ENCODE data around the gene KRTCAP3.
"Not testable (repeated sequence)": the region's sequence is repeated elsewhere in the genome, so short reads cannot be mapped to it uniquely, and the experiment has no call there.

The KRTCAP3 gene, protein sequence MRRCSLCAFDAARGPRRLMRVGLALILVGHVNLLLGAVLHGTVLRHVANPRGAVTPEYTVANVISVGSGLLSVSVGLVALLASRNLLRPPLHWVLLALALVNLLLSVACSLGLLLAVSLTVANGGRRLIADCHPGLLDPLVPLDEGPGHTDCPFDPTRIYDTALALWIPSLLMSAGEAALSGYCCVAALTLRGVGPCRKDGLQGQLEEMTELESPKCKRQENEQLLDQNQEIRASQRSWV

DNA sequence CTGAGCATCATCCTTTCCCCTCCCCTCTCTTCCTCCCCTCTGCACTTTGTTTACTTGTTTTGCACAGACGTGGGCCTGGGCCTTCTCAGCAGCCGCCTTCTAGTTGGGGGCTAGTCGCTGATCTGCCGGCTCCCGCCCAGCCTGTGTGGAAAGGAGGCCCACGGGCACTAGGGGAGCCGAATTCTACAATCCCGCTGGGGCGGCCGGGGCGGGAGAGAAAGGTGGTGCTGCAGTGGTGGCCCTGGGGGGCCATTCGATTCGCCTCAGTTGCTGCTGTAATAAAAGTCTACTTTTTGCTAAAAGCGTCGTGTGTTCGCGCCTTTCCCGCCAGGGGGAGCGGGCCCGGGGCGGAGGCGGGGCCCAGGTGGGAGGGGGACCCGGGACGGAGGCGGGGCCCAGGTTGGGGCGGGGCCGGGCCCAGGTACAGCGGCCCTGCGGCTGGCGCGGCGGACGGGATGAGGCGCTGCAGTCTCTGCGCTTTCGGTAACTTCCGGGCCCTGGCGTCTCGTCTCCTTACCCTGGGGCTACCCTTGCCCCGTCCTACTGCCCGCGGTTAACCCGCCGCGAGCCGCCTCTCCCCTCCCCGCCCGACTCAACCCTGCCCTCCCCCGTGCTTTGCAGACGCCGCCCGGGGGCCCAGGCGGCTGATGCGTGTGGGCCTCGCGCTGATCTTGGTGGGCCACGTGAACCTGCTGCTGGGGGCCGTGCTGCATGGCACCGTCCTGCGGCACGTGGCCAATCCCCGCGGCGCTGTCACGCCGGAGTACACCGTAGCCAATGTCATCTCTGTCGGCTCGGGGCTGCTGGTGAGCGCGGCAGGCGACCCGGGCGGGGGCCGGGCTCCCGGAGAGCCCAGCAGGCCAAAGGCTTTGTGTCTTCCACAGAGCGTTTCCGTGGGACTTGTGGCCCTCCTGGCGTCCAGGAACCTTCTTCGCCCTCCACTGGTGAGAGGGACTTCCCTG lies at the start of gene KRTCAP3:
TSS of gene KRTCAP3 (plus strand) at position 424 of the 962 bp plus-strand sequence. CDS start at position 456, 32 bp downstream.
- DNase-seq, result peak; percentile 55

DNA sequence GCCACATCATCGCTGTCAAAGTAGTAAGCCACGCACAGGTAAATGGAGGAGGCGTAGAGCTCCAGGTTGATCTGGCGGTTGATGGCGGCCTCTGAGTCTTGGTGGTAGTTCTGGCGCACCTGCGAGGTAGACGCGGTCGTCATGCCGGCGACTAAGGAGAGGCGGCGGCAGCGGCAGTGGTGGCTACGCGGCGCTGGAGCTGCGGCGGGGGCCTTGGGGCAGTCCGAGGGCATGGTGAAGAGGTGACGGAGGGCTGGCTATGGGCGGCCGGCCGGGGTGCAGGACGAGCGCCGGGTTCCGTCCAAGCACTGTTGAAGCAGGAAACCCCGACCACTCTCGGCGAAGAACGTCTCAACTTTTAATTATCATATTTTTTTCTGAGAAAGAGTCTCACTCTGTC lies 49.0 kb upstream of the KRTCAP3 start:
- DNase-seq, result no peak

DNA sequence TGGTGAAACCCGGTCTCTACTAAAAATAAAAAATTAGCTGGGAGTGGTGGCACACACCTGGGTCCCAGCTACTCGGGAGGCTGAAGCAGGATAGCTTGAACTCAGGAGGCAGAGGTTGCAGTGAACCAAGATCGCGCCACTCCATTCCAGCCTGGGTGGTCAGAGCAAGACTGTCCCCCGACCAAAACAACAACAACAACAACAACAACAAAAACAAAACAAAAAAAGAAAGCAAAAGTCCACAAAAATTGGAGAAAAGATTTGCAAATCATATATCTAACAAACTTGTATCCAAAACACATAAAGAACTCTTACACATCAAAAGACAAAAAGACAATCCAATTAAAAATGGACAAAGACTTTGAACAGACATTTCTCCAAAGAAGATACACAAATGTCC lies 43.2 kb upstream of the KRTCAP3 start:
- DNase-seq, result no peak

DNA sequence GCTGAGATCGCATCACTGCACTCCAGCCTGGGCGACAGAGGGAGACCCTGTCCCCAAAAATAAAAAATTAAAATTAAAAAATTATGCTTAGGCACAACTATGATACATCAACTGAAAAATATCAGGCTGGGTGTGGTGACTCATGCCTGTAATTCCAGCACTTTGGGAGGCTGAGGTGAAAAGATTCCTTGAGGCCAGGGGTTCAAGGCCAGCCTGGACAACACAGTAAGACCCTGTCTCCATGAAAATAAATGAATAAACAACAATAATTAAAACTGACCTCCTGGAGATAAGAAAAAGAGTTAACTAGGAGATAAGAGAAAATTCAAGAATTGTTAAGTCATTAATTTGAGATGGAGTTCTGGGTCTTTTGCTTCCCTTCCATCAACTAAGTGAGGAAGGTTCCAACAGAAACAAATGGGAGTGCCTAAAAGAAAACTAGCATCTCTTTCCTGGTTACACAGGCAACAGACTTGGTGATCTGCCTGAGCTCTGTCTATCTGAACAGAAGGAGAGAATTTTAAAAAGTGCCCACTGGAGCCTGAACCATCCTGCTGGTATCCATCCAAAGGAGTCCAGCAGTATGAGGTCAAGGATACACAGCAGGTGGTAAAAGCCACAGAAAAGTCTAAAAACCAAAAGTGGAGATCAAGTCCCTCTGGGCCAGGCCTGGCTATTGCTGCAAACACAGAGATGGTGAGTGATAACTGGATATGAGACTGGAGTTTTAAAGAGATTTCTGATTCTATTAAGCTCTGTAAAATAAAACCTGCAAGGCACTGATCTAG lies 41.6 kb upstream of the KRTCAP3 start:
- DNase-seq, result no peak

DNA sequence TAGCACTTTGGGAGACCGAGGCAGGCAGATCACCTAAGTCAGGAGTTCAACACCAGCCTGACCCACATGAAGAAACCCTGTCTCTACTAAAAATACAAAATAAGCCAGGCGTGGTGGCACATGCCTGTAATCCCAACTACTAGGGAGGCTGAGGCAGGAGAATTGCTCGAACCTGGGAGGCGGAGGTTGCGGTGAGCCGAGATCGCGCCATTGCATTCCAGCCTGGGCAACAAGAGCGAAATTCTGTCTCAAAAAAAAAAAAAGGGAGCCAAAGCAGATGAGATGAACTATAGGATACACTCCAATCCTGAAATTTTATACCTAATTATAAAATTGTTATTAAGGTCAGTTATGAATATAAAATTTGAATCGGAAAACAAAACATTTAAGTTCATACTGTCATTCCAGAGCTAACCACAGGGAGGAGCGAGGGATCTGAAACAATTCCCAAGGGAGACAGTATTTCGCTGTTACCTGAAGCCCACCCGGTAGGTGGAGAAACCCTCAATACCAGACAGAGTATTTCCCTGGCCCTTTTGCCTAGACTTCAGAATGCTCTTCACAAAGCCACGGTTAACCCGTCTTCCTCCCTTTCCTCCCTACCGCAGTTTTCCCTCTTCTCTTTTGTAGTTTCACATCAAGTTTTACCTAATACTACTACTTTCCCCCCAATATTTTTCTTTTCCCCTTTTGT lies 34.2 kb upstream of the KRTCAP3 start:
- DNase-seq, result no peak

DNA sequence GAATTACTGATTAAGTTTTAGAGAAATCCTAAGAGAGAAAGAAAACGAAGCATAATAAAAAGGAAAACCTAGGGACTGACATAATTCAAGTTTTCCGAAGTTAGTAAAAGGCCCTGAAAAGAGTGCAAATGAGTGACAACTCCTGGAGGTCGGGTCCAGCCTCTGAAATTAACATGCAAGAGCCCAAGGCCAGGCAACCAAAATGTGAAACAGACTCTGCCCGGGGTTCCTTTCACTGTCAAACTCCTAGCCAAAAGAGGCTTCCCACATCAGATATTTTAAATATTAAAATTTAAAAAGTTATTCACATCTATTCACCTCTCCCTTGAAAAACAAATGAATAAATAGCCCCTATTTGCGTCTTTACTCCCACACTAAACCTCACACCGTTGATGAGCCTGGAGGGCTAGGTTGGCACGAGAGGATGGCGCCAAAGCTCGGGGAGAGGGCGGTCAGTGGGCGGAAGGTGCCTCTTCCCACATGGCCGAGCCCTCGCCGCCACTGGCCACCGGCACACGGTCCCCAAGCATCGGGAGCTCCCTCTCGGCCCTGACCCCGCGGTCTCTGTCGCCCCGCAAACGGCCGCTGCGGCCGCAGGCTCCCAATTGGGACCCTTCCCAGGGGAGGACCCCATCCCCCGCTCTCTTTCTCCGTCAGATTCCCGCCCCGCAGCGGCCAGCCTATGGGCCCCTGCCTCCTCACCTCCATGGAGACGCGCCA lies 33.4 kb upstream of the KRTCAP3 start:
- DNase-seq, result no peak

DNA sequence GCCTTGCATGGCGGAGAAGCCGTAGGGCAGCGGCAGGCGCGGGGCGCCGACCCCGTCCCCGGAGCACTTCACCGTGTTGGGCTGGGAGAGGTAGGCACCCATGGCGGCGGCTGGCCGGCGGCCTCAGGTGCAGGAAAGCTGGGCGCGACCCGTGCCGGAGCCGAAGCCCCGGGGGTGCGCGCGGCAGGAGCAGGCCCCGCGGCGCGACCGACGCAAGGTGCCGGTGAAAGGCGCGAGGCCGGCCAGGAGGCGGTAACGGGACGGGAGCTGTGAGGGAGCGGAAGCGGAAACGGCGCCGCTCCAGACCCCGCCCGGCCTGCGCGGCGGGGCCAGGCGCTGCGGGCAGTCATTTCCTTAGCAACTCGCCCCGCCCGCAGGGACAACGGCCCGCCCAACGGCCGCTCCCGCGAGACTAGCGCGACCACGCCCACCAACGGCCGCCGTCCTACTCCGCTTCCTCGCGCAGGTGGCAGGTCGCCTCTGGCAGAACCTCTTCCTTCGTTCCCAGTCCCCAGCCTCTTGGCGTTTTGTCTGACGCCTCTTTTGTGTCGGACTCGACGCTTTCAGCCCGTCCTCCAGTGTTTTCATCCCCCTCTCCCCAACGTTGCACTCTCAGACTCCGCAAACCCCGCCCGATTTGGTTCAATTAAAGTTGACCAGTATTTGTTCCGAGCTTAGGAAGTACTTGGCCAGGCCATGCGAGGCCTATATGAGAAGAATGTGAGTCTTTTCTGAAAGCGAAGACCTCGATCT lies 32.7 kb upstream of the KRTCAP3 start, which contains the start of gene PPM1G:
TSS of gene PPM1G (minus strand) at position 271 of the 753 bp plus-strand sequence. CDS start at position 102, 169 bp downstream.
- DNase-seq, result peak; percentile 93

DNA sequence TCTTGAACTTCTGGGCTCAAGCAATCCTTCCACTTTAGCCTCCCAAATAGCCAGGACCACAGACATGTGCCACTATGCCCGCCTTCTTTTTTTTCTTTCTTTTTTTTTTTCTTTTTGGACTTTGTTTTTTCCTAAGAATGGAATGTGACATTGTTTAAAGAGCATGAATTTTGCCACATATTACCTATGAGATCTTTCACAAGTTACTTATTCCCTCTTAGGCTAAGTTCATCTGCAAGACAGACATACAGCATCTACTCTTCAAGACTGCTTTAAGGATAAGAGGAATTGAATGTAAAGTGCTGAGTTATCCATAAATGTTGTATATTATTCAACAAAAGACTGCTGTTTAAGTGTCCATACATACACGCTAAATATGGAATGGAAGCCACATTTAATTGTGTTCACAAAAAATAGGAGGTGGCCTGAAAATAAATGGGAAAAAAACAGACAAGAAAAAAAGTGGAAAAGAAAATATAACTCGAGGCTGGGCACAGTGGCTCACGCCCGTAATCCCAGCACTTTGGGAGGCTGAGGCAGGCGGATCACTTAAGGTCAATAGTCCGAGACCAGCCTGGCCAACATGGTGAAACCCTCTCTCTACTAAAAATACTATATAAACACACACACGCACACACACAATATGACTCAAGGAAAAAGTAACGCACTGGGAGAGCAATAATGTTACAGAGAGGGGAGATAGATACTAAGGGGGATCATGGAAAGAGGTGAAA lies 29.6 kb upstream of the KRTCAP3 start:
- no peak for DNase-seq

DNA sequence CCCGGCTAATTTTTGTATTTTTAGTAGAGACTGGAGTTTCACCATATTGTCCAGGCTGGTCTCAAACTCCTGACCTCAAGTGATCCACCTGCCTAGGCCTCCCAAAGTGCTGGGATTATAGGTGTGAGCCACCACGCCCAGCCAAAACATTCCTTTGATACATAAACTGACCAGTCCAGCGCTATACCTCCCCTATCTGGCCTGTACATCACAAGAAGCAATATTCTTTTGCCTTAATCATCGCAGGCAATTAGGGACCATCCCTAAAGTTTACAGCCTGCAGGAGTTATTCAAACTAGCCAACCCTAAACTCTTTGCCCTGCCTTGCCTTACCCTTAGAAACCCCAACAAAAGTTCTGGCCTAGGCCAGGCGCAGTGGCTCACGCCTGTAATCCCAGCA lies 26.0 kb upstream of the KRTCAP3 start:
- DNase-seq, result no peak

DNA sequence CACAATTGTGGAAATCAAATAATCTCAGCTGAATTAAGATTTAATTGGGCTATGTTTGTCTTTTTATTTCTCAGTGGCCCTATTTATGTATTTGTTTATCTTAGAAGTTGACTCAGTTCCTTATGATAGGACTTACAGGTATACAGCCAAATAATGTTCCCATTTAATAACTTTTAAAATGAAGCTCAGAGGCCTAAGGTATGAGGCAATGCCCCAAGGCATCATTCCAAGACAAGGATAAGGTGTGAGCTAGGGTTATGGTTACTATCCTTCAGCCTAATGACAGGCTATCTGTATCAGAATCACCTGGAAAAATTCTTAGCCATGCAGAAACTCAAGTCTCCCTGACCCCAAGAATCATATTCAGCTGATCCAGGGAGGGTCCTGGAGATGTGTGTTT lies 21.2 kb upstream of the KRTCAP3 start:
- no peak for DNase-seq

DNA sequence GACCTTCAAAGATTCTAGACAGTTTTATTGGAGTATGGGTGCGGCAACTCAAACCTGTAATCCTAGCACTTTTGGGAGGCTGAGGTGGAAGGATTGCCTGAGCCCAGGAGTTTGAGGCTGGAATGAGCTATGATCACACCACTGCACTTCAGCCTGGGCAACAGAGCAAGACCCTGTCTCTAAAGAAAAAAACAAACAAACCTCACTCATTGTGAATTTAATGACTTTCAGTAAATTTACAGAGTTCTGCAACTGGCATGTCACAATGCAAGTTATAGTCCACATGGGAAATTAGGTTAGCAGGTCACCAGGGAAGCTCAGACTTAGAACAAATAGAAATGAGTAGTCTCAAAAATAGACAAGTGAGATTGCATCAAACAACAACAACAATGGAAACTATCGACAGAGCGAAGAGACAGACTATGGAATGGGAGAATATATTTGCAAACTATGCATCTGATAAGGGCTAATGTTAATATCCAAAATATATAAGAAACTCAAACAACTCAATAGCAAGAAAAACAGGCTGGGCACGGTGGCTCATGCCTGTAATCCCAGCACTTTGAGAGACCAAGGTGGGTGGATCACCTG lies 20.4 kb upstream of the KRTCAP3 start:
- no peak for DNase-seq

DNA sequence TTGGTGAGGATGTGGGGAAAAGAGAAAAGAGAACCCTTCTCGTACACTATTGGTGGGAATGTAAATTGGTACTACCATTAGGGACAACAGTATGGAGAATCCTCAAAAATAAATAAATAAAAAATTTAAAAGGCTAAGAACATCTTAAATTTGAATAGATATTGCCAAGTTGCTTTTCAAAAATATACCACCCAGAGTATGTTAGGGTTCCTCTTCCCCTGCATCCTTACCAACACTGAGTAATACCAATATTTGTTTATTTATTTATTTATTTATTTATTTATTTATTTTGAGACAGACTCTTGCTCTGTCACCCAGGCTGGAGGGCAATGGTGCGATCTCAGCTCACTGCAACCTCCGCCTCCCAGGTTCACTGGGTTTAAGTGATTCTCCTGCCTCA lies 19.2 kb upstream of the KRTCAP3 start:
- DNase-seq, result no peak

DNA sequence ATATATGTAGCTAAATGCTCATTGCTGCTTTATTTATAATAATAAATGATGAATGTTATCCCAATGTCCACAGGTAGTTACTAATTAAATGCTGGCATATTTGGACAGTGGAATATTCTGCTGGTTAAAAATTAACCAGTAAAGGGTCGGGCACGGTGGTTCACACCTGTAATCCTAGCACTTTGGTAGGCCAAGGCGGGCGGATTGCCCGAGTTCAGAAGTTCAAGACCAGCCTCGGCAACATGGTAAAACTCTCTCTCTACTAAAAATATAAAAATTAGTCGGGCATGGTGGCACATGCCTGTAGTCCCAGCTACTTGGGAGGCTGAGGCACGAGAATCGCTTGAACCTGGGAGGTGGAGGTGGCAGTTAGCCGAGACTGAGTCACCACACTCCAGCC lies 17.1 kb upstream of the KRTCAP3 start:
- DNase-seq, result not testable (repeated sequence)

DNA sequence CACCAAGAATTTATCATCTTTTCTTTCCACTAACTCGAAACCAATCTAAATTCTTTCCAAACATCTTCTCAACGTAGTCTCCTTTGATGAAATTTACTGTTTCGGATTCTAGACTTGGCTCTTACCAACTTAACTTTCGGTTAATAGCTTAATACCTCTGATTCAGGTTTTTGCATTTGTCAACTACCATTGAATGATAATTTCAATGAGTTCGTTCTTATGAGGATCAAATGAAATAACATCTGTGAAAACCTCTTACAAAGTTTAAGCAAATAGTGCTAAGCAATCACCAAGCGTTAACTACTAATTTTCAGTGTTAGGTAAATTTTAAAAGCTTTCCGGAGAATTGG lies 14.3 kb upstream of the KRTCAP3 start:
- no peak for DNase-seq

DNA sequence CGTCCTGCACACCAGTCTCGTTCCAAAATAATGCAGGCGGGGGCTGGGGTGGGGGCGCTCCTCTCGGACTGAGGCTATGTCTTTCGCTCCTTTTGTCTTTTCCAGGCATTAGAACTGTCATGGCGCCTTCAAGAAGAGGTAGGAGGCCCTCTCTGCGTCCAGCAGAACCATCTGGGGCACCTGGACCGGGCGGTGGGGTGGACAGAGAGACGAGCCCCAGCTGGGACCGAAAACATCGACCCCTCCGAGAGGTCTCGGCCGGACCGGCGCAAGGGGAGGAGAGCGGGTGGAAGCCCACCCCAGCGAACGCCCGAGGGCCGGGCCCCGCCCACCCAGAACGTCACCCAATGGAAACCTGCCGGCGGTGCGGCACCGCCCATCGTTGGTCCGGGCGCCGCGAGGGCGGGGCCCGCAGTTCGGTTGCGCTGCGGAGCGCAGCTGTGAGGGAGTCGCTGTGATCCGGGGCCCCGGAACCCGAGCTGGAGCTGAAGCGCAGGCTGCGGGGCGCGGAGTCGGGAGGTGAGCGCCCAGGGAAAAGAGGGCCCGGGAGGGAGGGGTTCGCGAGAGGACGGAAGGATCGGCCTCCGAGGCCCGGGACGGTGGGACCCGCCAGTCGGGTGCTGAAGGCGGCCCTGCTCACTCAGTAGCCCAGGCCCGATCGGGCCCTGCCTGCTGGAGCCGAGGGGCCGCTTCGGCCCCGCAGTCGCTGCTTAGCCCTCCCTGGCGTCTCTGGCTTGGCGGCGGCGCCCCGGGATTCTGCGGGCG lies 13.8 kb upstream of the KRTCAP3 start, which contains the start of gene NRBP1:
TSS of gene NRBP1 (plus strand) at position 419 of the 765 bp plus-strand sequence. CDS start 4,643 bp downstream, outside the sequence.
- peak; percentile 85 for DNase-seq

DNA sequence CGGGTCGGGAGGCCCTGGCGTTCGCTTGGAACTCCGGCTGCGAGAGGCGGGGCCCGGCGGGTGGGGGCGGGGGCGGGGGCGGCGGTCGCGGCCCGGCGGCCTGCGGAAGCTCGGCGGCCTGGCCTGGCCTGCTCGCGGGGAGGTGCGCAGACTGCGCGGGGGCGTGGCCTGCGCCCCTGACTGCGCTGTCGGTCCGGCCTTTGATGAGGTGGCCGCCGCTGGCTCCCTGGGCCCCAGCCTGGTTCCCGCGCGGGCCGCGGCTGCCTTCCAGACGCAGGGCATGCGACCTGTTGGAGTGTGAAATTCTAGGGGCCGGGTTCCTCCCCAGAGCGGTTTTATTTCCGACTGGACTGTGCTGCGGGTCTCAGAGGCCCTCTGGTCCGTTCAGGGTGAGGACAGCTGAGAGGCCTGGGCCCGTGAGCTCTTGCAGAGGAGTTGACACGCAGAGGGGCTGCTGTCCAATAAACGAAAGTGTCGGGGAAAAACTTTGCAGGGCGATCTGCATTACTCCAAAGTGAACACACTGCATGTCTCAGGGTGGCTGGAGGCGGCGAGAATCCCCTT lies 13.1 kb upstream of the KRTCAP3 start:
- peak; percentile 66 for DNase-seq

DNA sequence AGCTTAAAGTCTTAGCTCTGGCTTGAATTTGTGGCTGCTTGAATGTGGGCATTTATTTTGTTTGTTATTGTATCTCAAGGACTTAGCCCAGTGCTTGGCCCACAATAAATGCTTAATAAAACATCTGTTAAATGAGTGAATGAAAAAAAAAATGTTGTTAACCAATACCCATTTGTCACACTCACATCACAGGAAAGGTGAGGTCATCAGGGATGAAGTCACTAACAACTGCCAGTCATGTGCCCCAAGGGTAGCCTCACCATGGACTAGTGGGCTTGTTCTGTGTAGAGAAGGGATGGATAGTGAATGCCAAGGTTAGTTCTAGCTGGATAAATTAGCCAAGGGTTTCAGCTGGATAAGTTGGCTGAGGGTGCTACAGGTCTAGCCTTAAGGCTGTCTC lies 10.8 kb upstream of the KRTCAP3 start:
- DNase-seq, result peak; percentile 57

DNA sequence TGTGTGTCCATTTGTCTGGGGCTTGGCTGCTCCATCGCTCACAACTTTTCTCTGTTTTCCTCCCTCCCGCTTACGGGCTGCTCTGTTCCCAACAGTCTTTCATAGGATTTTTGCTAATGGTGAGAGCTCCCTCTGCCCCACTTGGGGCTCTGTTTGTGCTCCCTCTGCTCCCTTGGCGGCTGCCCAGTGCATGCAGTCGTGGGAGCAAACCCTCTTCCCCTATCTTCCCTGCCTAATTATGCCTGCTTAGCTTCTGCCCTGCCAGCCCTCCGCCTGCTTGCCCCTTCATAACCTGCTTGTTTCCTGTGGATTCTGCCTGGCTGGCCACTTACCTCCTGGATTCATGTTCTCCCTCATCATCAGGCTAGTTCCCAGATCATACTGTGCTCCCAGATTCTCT lies 6.6 kb upstream of the KRTCAP3 start:
- DNase-seq, result no peak

Data from CD4-positive, alpha-beta T cell treated with Interleukin-4 for 4 hours (primary cell).